Endometrial microvascular endothelial cells (primary cell): ENCODE measurements around the gene ZDHHC22. TPM values are rescaled to one million over a fixed set of nuclear protein-coding genes. Genes with fewer than 3 reads are reported as not detected.

Experiments
- in situ Hi-C: cut with HindIII; loops from 2 replicates; pipeline ENCODE4 v1.10.0; 2017; ENCODE audit warnings: low sequenced_read_pairs, low pct_unique_long_range_greater_than_20kb; ENCODE audit errors: inconsistent ontology term
- total RNA-seq: library from RNA; depleted of rRNA; stranded (reverse); fragments of >200 nt; gene quantifications from one replicate; pipeline ENCODE4 v1.2.3, GENCODE V29; 2015; ENCODE audit errors: inconsistent ontology term

ZDHHC22 gene
- total RNA-seq, 1 donor from 2014 or later: not detected

GRCh38 chr14:77158882-77159255, 17.3 kb upstream of the ZDHHC22 start:
- in situ Hi-C loops: no loop called here

- in situ Hi-C loops: no loop called here
Measured at GRCh38 chr14:77158175-77158881, 16.7 kb upstream of the ZDHHC22 start.

DNA sequence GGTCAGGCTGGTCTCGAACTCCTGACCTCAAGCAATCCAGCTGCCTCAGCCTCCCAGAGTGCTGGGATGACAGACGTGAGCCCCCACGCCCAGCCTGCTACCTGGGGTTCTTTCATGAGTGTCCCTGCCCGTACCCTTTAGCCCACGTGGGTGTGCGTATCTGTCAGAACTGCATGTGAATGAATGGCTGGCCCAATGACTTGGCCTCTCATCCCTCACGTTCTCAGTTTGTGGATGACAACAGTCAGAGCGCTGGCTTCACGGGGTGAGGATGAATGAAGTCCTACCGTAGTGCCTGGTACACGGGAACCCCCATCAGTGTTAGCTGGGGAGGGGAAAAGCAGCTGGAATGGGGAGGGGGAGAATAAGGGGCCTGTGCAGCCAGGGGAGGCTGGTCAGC, 16.1 kb upstream of the ZDHHC22 start:
- in situ Hi-C loops: no loop called here

DNA sequence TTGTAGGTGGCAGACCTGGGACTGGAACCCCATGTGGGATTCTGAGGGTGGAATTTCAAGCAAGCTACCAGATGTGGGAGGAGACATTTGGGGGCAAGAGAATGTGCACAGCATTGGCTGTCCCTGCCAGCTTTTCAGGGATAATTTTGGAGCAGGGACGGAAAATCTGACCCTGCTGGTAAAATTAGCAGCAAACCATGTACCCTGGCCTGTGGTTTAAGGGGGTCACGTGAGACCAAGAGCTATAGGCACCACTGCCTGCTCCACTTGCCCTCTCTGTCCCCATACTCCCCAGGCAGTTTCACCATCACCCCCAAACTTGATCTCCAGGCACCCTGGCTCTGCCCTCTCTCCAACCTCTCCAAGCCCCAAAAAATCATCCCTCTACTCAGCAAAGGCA, 13.5 kb upstream of the ZDHHC22 start:
- in situ Hi-C loops: no loop called here

GRCh38 chr14:77154421-77154820, 12.8 kb upstream of the ZDHHC22 start:
- in situ Hi-C loops: no loop called here

- in situ Hi-C loops: no loop called here
Measured at GRCh38 chr14:77153802-77154201, 12.2 kb upstream of the ZDHHC22 start.

DNA sequence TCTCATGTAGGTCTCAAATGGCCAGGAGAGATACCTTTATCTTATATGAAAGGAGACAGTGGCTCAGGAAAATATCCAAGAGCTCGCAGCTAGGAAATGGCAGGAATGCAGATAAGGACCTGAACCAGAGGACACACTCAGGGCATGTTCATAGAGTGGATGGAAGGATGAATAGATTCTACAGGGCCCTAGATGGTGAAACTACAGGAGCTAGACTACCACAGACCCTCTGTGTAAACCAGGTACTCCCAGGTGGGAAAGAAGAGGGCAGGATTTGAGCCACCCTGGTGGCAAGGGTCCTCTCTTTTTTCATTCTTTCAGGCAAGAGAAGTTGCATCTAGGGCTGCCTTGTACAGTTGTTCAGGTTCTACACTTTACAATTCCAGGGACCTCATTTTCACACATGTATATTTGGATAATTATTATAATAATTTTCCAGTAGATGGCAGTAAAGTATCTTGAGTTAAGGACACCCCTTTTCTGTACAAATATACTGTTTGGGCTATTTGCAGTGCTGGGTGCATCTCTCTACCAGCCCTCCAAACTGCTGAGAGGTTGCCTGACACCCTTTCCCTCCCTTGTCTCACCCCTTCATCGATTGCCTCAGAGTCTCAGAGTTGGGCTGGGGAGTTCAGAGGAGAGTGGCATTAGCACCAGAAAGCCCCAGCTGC, 10.5 kb upstream of the ZDHHC22 start:
- in situ Hi-C loops: no loop called here

- in situ Hi-C loops: no loop called here
Measured at GRCh38 chr14:77151245-77151644, 9.7 kb upstream of the ZDHHC22 start.

GRCh38 chr14:77148510-77149231, 7.1 kb upstream of the ZDHHC22 start:
- in situ Hi-C loops: no loop called here

DNA sequence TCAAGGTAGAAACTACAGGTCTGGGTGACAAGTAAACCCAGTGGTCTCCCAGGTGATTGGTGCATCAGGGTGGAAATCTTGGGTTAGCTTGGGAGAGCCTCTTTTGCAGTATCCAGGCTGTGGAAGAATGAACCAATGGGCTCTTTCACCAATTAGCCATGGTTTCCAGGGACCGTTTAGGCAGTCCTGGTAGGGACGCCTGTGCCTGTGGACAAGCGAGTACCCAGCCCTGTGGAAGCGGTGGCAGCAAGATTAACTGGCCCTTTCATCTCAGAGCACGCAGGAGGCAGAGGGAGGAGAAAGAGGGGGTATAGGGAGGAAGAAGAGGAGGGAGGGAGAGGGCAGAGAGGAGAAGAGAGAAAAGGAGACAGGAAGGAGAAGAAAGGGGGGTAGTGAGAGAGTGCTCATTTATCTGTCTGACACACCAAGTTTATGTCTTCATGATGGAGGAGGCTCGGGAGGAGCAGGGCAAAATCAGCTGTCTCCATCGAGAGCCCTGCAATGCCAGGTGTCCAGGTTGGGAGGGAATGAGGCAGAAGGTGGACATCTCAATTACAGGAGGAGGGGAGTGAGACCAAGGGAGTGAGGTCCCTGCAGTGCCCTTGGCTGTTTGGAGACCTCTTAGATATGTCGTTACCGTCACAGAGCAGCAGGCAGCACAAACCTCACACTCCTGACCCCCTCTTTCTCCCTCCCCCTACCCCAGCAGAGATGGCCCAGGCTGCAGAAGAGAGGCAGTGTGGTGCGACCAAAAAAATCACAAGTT, 4.6 kb upstream of the ZDHHC22 start:
- in situ Hi-C loops: no loop called here

- in situ Hi-C loops: no loop called here
Measured at GRCh38 chr14:77144412-77145115, 3.0 kb upstream of the ZDHHC22 start.

DNA sequence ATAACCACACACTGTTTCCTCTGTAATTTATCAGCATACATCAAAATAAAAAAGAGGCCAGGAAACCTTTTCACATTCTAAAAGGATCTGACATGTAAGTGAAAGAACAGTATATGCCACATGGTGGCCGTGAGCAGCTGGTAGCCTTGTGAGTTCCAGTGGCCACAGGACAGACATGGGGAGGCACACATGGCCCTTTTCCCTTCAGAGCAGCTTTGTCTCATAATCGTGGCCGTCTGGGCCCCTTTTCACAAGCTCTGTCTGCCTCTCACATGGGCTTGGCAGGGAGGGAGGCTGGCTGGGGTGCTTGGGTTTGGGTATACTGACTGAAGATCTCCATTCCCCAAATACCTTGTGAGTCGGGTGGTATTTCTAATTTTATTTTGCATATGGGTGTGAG, 1.5 kb upstream of the ZDHHC22 start:
- in situ Hi-C loops: no loop called here

GRCh38 chr14:77142005-77142800, 612 bp upstream of the ZDHHC22 start:
- in situ Hi-C loops: no loop called here

GRCh38 chr14:77140359-77141213, 1.0 kb downstream of the ZDHHC22 start:
- in situ Hi-C loops: no loop called here

GRCh38 chr14:77139540-77140358, 1.8 kb downstream of the ZDHHC22 start:
- in situ Hi-C loops: no loop called here

DNA sequence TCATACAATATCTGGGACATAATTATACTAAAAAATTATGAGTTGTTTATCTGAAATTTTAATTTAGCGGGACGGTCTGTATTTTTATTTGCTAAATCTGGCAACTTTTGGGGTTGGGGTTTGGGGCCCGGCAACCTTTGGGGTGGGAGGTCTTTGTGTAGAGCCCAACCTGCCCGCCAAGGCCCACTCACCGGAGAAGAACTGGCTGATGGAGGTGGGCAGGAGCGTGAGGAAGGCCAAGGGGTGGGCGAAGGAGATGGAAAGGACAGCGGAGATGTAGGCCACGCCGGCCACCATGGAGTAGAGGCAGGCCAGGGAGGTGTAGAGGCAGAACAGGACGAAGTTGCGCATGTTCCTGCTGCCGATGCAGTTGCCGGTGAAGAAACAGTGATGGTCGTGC, 2.6 kb downstream of the ZDHHC22 start:
- in situ Hi-C loops: no loop called here
